Right forelimb (tissue), 1 donor: ENCODE results near the gene DEFB127.
"Not testable (repeated sequence)": the region's sequence is repeated elsewhere in the genome, so short reads cannot be mapped to it uniquely, and the experiment has no call there.

Experiments
- DNase-seq: peaks from one replicate; pipeline ENCODE4 v3.0.0-alpha.2; 2018

Gene DEFB127

GRCh38 chr20:157154-157553 is at the start of gene DEFB127:
Gene DEFB127 (plus strand): TSS chr20:157454. CDS start chr20:157545, 91 bp downstream.
- DNase-seq: no peak

- no peak for DNase-seq
Measured at GRCh38 chr20:112396-112795, 44.9 kb upstream of the DEFB127 start.

- no peak for DNase-seq
Measured at GRCh38 chr20:117518-117917, 39.7 kb upstream of the DEFB127 start.

- DNase-seq: not testable (repeated sequence)
Measured at GRCh38 chr20:129786-130323, 27.4 kb upstream of the DEFB127 start.

- no peak for DNase-seq
Measured at GRCh38 chr20:137668-138490, 19.4 kb upstream of the DEFB127 start.

- DNase-seq: no peak
Measured at GRCh38 chr20:142290-142689, 15.0 kb upstream of the DEFB127 start, which contains the start of gene DEFB126. Gene DEFB126 (plus strand): TSS chr20:142590. CDS start chr20:142629, 39 bp downstream.

- no peak for DNase-seq
Measured at GRCh38 chr20:145877-146276, 11.4 kb upstream of the DEFB127 start.

GRCh38 chr20:152131-152530 is 5.1 kb upstream of the DEFB127 start:
- DNase-seq: no peak

- no peak for DNase-seq
Measured at GRCh38 chr20:164618-165017, 7.4 kb downstream of the DEFB127 start.

GRCh38 chr20:168876-169275 is 11.6 kb downstream of the DEFB127 start:
- DNase-seq: no peak

GRCh38 chr20:184288-184687 is 27.0 kb downstream of the DEFB127 start:
- no peak for DNase-seq

- no peak for DNase-seq
Measured at GRCh38 chr20:187733-188132, 30.5 kb downstream of the DEFB127 start.

- DNase-seq: no peak
Measured at GRCh38 chr20:189611-190010, 32.4 kb downstream of the DEFB127 start, which contains the start of gene DEFB128. Gene DEFB128 (minus strand): TSS chr20:189711. CDS start chr20:189623, 88 bp downstream.

GRCh38 chr20:198225-198624 is 41.0 kb downstream of the DEFB127 start:
- DNase-seq: no peak

GRCh38 chr20:199996-200395 is 42.7 kb downstream of the DEFB127 start:
- no peak for DNase-seq

- not testable (repeated sequence) for DNase-seq
Measured at GRCh38 chr20:203630-204029, 46.4 kb downstream of the DEFB127 start.
